ENCODE measurements around the gene GIPC1. TPM values are rescaled to one million over a fixed set of nuclear protein-coding genes. Genes with fewer than 3 reads are reported as not detected.
"Not testable (repeated sequence)": the region's sequence is repeated elsewhere in the genome, so short reads cannot be mapped to it uniquely, and the experiment has no call there.

The GIPC1 gene
- total RNA-seq, 1 donor from 2014 or later = 57.7 TPM

- DNase-seq = no peak
Measured at GRCh38 chr19:14517446-14517839, 21.5 kb upstream of the GIPC1 start.

- no peak for DNase-seq
Measured at GRCh38 chr19:14516746-14517438, 21.0 kb upstream of the GIPC1 start.

DNA sequence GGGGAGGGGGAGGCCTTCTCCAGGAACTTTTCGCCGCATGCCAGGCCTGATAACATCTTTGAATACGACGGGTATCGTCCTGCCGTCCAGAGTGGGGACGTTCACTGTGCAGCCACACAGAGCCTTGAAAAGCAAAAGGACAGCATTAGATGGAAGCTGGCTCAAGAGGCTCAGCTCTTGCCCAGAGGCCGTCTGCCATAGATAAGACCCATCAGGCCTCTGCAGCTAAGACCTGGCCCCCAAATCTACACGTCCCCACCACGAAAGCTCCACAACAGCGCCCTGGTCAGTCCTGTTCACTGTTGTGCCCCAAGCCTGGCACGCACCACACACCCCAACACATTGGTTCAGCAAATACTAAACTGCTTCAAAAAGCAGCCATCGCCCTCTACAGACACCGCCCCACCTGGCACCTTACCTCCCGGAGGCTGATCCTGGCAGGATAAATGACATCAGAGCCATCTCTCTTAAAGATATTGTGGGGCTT, 20.2 kb upstream of the GIPC1 start:
- DNase-seq = no peak

DNA sequence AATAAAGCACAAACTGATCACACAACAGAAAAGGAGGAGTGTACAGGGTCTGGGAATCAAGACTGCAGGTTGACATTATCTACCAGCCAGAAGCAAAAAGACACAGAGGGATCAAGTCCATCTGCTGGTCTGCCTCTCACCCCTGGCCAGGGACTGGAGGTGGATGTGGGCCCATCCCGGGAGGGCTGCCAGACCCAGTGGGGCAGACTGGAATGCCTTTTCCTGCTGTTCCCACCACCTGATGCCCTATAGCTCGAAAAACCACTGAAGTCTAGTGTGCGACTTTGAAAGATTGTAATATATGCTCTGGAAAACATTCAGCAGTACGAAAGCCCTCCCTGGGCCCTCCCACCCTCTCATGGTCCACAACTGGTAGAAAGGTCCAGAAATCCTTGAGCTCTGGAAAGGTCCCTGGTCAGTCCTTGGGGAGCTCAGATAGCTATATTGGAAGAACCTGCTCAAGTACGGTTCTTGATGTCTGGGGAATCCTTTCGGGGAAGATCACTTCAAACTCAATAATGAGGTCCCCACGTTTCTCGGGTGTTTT, 19.6 kb upstream of the GIPC1 start:
- no peak for DNase-seq

DNA sequence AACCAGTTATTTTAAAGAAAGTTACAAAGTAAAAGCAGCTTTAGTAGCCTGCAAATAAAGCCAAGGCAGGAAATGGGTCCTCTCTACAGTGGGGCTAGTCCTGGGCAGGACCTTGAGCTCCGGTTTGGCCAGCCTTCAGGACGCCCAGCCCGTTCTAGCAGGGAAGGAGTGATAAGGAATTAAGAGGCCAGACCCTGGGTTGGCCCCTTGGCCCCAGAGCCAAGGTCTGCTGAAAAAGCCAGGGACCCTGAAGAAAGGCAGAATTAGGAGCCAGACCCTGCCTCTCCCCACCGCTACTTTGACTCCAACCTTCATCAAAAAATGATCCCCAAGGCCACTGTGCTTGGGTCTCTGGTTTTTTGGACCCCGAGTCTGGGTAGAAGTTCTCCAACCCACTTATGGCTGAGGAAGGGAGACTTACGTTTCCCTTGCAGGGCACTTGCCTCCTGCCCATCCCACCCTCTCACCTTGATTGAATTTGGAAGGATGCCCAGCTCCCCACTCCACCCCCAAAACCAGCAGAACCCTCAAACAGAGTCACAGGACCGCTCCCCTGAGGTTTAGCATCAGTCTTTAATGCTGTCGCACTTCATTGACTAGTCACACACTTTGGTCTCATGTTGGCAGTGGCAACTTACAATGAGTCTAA, 18.4 kb upstream of the GIPC1 start:
- DNase-seq = no peak

- DNase-seq = no peak
Measured at GRCh38 chr19:14512406-14512961, 16.6 kb upstream of the GIPC1 start.

- no peak for DNase-seq
Measured at GRCh38 chr19:14511229-14511593, 15.3 kb upstream of the GIPC1 start.

DNA sequence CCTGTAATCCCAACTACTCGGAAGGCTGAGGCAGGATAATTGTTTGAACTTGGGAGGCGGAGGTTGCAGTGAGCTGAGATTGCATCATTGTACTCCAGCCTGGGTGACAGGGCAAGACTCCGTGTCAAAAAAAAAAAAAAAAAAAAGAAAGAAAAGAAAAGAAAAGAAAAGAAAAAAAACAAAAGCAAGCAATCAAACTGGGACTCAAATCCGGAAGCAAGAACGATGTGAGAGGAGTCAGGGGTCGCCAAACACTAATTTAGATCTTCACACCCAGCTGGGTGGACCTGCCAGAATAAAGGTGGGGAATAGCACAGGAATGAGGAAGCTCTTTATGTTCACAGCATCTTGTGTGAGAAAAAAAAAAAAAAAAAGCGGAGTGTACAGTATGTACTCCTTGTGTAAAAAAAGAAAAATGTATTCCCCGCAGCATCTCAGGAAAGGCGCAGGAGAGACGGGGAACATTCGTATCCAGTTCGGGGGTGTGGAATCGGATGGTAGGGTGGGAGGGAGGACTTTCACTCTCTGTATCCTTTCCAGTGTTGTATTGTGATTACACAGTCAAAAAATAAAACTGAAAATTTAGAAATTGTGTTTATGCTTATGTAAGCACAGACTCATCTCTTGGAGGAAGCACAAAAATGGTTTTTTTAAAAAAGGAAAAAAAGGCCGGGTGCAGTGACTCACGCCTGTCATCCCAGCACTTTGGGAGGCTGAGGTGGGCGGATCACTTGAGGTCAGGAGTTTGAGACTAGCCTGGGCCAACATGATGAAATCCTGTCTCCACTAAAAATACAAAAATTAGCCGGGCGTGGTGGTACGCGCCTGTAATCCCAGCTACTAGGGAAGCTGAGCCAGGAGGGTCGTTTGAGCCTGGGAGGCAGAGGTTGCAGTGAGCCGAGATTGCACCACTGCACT, 14.6 kb upstream of the GIPC1 start:
- no peak for DNase-seq

- no peak for DNase-seq
Measured at GRCh38 chr19:14507704-14508542, 12.0 kb upstream of the GIPC1 start.

DNA sequence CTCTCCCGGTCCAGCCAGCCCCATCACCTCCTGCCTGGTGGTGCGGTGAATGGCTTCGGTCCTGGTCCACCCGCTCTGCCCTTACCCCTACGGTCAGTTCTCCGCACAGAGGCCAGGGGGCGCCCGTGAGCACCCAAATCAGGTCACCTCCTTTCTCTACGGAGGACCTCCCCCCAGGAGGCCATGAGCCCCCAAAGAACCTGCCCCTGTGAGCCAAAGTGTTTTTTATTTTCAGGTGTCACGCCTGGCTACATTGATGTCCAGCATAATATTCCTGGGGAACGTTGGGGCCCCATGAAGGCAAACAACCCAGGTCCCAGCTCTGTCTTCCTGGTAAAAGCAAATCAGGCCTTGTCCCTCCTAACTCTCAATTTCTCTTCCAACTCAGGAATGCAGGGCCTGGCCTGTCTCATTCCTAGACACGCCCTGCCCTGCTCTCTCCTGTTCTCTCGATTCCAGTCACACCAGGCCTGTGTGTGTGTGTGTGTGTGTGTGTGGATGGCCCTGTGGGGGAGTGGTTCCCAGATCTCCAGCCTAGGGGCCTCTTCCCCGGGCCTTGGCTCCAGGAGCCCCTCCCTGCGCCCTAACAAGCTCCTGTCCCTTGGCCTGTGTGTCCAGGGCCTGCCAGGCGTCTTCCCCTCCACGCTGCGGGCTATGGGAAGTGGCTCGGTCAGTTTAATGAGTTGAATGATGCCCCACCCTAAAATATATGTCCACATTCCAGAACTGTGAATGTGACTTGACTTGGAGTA, 9.7 kb upstream of the GIPC1 start:
- DNase-seq = peak; percentile 32

DNA sequence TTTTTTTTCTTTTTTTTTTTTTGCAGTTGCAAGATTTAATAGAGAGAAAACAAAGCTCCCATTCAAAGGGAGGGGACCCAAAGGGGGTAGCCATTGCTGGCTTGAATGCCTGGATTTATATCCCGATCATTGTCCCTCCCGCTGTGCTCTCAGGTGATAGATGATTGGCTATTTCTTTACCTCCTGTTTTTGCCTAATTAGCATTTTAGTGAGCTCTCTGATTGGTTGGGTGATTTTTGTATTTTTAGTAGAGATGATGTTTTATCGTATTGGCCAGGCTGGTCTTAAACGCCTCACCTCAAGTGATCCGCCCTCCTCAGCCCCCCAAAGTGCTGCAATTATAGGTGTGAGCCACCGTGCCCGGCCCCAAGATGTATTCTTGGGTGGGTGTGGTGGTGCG, 8.6 kb upstream of the GIPC1 start:
- DNase-seq = not testable (repeated sequence)

DNA sequence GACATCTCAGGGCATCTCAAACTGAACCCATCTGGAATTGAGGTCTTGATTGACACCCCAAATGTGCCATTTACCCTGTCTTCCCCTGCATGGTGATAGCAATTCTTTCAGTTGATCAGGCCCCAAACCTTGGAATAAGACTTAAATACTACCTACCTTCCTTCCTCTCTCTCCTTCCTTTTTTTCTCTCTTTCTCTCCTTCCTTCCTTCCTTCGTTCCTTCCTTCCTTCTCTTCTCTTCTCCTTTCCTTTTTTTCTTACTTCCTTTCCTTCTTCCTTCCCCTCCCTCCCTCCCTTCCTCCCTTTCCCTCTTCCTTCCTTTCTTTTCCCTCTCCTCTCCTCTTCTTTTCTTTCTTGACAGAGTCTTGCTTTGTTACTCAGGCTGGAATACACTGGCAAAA, 7.4 kb upstream of the GIPC1 start:
- no peak for DNase-seq

DNA sequence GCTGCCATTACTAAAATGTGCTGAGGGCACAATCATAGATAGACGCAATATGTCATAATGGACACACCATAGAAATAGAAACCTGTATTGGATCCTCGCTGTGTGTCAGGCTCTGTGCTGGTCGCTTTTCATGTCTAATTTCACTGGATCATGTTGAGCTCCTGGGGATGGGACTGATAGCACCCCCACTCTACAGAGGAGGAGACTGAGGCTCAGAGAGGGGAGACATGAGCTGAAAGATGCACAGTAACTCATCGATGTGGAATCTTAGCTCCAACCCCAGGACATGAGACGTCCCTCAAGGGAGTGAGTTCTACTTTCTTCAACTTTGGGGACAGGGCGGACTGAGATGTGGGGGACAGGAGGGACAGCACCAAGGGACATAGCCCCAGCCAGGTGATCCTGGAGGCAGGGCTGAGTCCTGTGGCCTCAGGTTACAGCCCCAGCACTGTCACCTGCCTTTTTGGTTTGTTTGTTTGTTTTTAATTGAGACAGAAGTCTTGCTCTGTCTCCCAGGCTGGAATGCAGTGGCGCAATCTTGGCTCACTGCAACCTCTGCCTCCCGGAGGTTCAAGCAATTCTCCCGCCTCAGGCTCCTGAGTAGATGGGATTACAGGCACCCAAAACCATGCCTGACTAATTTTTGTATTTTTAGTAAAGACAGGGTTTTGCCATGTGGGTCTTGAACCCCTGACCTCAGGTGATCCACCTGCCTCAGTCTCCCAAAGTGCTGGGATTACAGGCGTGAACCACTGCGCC, 6.6 kb upstream of the GIPC1 start:
- no peak for DNase-seq

- no peak for DNase-seq
Measured at GRCh38 chr19:14497228-14497921, 1.4 kb upstream of the GIPC1 start.

DNA sequence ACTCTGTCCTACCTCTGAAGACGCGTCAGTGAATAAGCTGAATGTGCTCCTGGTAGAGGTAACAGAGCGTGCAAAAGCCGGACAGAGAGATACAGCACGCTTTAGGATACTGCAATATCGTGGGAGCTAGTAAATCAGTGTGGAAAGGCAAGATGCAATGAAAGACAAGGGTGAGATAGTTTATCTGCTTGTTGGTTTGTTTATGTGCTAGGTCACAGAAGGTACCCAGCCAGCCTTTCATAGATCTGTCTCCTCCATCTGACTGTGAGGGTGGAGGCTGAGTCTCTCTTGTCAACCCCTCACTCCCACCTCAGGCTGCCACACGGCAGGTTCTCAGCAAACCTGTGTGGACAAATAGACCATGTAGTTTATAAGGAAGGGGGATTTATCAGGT, 904 bp upstream of the GIPC1 start:
- DNase-seq = no peak

GRCh38 chr19:14495672-14496028, 277 bp downstream of the GIPC1 start:
- DNase-seq = no peak

GRCh38 chr19:14494910-14495671, 836 bp downstream of the GIPC1 start:
- DNase-seq = no peak

GRCh38 chr19:14494411-14494810, 1.5 kb downstream of the GIPC1 start:
- DNase-seq = no peak
